COLO668 (cell line): Measurements from ENCODE around the gene FABP6.

ENCODE experiments used
- DNase-seq: peaks from one replicate; lab custom pipeline; 2025; ENCODE audit not compliant: unreplicated experiment; lab: John Stamatoyannopoulos, UW

The FABP6 gene

DNA sequence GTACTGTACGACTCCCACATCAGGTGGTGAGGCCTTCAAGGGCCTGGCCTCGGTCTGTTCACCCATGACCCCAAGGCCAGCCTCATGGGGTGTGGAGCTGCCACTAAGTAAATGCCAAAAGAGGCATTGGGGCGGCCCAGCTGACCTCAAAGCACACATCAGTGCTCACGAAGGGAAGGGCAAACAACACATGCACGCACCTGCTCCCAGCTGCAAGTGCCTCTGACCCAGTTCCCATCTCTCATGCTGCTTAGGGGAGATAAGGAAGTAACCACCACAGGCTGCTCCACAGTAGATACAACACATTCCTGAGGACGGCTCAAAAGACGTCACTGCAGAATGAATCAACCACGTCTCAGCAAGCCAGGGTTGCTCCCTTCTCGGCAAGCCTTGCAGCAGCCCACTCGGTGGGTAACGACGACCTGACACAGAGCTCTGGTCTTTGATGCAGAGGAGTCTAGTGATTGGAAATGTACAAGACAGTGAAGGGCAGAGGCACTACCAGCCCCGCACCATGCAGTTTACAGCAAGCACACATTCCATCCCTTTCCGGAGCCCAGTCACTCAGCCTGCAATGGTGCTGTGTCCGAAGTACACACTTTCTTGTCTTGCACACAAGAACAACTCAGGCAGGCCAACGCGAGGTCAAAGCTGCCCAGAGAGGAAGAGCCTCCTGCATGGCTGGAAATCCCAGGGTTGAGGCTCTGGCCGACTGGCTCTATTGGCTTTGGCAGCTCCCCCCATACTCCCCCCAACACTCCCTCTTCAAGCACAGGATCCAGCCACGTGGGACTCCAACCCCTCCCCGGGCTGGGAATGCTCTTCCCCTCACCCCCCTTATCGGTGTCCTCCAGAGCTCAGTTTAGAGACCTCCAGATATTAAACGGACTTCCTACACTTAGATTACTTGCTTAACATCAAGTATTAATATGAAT is 31.8 kb downstream of the FABP6 start:
- DNase-seq: peak; percentile 70

DNA sequence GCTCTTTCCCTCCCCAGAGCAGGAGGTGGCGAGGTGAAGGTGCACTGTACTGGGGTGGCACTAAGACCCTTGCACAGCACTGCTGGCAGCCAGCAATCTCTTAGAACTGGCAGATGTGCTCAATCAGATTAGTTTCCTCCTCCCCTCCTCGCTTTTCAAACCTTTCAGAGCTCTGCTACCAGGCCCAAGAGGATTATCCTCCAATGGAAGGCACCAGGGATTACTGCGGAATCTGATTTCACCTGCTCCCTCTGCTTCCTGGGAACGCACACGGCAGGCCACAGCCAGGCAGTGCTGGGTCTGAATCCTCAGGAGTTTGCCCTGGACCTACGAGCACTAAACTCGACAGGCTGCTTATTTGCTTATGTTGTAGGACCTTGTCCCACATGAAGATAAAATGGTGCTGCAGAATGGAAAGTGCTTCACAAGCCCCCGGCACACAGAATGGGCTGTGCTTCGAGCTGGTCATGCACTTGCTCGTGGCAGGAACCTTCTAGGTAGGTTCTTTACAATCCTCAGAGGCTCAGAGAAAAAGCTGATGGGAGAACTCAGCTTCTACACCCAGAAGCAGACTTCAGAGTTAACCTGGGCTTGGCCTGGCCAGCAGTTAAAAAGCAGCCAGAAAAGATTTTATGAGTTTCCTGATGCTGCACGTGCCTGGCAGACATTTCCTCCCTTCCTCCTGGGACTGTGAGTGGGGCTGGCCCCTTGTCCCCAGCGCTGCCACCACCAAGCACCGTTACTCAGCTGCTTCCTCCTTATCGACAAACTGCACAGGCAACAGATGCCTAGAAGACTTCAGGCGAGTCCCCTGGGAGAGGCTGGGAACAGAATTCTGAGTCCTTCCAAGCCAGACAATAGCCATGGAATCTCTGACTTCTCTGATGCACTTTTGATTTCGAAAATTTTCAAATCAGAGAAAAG is 33.1 kb downstream of the FABP6 start:
- peak; percentile 1 for DNase-seq

DNA sequence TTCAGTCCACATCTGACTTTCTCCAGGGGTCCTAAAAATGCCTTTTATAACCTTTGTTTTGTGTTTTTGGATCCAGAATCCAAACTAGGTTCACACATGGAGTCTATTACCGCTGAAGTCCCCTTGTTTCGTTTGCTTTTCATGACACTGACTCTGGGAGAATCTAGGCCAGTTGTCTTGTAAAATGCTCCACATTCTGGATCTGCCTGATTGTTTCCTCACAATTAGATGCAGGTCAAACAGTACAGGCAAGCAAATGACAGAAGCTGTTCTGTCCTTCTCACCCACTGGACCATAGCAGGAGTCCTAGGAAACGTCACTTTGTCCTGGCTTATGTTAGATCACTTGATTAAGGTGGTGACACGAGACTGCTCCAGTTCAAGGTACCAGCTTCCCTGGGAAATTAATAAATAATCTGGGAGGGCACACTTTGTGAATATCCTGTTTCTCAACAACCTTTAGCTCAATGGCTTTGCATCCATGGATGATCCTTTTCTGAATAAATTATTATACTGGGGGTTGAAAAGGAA is 34.1 kb downstream of the FABP6 start:
- DNase-seq: no peak

GRCh38 chr5:160266044-160266443 is 36.7 kb downstream of the FABP6 start:
- DNase-seq: no peak

DNA sequence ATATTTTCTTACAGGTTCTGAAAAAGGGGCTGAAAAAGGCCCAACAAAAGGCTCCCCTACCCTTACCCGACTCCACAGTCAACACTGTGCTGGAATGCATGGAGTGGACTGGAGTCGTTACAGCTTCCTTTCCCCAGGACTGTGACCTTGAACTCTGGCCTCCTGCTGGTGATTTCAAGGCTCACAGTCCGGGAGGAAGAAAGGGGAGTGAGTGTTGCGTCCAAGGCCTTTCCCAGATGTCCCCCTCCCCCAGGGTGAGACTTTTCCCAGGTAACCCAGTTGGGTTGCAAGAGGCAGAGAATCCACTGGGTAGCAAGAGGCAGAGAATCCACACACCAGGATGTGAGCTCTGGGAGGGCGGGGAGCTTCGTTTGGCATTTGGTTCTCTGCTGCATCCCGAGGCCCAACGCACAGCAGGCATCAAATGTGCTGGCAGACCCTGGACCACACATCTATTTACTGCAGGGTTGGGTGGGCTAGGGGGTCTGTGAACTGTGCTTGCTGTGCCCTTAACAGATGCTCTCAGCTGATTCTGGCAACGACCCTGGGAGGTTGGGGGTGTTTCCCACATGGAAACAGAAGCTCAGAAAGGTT is 37.5 kb downstream of the FABP6 start:
- no peak for DNase-seq

GRCh38 chr5:160268121-160268520 is 38.8 kb downstream of the FABP6 start:
- DNase-seq: no peak

DNA sequence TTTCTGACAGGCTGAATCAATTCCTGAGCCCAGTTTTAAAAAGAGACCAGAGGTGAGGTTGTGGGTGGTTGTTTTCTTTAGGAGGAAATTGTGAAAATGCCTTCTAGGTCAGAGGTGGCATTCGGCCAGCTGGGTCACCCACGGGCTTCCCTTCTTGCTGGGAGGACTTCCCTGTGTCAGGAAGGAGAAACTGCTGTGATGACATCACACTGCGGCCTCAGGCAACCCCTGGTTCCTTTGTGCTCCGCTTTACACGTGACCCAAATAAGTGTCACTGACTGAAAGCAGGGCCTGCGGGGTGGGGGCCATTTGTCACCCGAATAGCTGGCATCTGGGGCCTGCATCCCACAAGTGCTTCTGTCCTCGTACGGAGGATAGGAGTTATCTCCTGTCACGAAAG is 39.7 kb downstream of the FABP6 start:
- no peak for DNase-seq

- DNase-seq: no peak
Observed at GRCh38 chr5:160270704-160271103, 41.4 kb downstream of the FABP6 start.

GRCh38 chr5:160271396-160271795 is 42.1 kb downstream of the FABP6 start:
- DNase-seq: peak; percentile 53

DNA sequence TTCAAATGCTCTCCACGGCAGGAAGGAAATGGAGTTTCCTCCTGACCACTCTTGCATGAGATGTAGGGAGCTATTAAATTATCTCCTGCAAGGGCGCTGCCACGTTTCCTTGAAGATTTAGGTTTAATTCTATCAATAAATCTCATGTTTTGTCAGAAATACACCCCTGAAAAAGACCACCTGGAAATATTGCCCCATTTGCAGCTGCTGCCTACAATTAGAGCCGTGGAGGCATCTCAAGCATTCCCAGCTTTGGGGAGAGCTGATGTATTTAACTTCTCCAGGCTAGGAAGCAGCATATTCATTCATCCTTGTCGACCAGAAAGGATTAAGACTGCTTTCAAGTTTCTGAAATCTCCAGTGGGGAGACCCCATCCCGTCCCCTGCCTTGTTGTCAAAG is 42.5 kb downstream of the FABP6 start:
- DNase-seq: no peak

- peak; percentile 17 for DNase-seq
Observed at GRCh38 chr5:160272264-160272663, 43.0 kb downstream of the FABP6 start.

DNA sequence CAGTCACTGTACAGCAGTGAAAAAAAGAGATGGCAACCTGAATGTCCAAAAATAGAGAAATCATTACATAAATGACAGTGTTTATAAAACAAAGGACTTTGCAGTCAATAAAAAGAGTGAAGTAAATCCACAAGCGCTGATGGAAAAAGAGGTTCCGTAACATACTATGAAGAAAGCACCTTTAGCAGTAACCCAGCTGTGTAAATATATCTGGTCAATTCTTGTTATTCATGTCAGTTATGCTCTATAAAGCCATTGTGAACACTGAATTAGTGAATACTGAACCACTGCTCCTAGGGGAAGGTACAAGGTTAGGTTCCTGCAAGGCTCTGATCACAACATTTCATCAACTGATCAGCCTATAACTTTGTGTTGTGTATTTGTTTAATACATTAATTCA is 43.6 kb downstream of the FABP6 start:
- DNase-seq: no peak

DNA sequence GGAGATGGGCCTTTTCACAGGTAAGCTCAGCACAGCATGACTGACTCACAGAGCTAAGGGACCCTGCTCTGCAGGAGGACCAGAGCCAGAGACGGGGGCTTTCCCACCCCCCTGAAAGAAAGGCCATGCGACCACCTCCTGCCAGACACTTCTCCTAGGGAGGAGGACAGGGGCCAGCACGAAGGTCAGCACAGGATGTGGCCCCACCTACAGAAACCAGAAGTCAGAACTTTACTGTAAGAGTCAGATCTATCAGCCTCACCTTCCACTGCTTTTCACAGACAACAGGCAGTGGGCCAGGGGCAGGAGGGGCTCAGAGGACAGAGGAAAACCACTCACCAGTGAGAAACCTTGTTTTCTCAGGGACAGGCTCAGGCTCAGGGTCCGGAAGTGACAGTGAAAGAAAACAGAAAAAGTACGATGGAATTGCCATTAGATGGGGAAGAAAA is 45.2 kb downstream of the FABP6 start:
- DNase-seq: no peak

DNA sequence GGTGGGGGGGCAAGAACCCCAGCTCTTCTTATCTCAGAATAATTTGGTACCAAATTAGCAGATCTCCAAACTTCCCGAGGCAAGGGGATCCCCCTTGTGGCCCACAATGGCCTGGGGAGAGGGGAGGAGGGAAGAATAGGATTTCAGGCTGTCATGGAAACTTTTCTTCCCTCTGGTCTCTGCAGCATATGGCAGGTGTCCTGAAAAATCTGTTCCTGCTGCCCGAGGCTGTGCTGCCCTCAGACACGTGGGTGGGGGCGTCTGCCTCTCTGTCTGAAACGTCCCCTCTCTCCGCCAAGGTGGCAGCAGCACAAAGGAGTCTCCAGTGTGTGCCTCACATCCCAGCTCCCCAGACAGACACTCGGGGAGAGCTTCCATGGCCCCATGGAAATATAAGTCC is 49.0 kb downstream of the FABP6 start:
- DNase-seq: no peak

GRCh38 chr5:160280384-160281095 is 51.2 kb downstream of the FABP6 start:
- no peak for DNase-seq

GRCh38 chr5:160281275-160281674 is 52.0 kb downstream of the FABP6 start:
- DNase-seq: no peak

GRCh38 chr5:160284291-160284873 is 55.1 kb downstream of the FABP6 start:
- DNase-seq: no peak

GRCh38 chr5:160285316-160285715 is 56.0 kb downstream of the FABP6 start:
- no peak for DNase-seq

- no peak for DNase-seq
Observed at GRCh38 chr5:160286947-160287346, 57.6 kb downstream of the FABP6 start.
